Fibroblast of pulmonary artery (primary cell): ENCODE measurements around the gene XIRP1.

Source experiments
- DNase-seq: peaks from one replicate; pipeline ENCODE4 v3.0.0-alpha.2; 2010; ENCODE audit warnings: low read depth
- H3K4me3 ChIP-seq: replicated peaks from 2 replicates; pipeline ENCODE4 v1.5.1; 2011; ENCODE audit warnings: low read depth, mild to moderate bottlenecking, control low read depth, low read length, moderate library complexity
- TF ChIP-seq, protein P1 (sequence below): IDR thresholded peaks from 2 replicates; pipeline ENCODE4 v1.5.1; 2011; ENCODE audit warnings: mild to moderate bottlenecking, control low read depth, low read length, inconsistent platforms; ENCODE audit errors: missing control alignments

Gene XIRP1

GRCh38 chr3:39137991-39138803 is 54.2 kb downstream of the XIRP1 start:
- no peak for DNase-seq
- TF ChIP-seq, protein P1, sequence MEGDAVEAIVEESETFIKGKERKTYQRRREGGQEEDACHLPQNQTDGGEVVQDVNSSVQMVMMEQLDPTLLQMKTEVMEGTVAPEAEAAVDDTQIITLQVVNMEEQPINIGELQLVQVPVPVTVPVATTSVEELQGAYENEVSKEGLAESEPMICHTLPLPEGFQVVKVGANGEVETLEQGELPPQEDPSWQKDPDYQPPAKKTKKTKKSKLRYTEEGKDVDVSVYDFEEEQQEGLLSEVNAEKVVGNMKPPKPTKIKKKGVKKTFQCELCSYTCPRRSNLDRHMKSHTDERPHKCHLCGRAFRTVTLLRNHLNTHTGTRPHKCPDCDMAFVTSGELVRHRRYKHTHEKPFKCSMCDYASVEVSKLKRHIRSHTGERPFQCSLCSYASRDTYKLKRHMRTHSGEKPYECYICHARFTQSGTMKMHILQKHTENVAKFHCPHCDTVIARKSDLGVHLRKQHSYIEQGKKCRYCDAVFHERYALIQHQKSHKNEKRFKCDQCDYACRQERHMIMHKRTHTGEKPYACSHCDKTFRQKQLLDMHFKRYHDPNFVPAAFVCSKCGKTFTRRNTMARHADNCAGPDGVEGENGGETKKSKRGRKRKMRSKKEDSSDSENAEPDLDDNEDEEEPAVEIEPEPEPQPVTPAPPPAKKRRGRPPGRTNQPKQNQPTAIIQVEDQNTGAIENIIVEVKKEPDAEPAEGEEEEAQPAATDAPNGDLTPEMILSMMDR: no peak
- no peak overlapping the region for H3K4me3 ChIP-seq

GRCh38 chr3:39137435-39137936 is 54.9 kb downstream of the XIRP1 start:
- no peak for DNase-seq
- H3K4me3 ChIP-seq: no peak overlapping the region
- TF ChIP-seq, protein P1: no peak

- TF ChIP-seq, protein P1: no peak
- no peak overlapping the region for H3K4me3 ChIP-seq
- DNase-seq: no peak
Observed at GRCh38 chr3:39136533-39137434, 55.6 kb downstream of the XIRP1 start.

DNA sequence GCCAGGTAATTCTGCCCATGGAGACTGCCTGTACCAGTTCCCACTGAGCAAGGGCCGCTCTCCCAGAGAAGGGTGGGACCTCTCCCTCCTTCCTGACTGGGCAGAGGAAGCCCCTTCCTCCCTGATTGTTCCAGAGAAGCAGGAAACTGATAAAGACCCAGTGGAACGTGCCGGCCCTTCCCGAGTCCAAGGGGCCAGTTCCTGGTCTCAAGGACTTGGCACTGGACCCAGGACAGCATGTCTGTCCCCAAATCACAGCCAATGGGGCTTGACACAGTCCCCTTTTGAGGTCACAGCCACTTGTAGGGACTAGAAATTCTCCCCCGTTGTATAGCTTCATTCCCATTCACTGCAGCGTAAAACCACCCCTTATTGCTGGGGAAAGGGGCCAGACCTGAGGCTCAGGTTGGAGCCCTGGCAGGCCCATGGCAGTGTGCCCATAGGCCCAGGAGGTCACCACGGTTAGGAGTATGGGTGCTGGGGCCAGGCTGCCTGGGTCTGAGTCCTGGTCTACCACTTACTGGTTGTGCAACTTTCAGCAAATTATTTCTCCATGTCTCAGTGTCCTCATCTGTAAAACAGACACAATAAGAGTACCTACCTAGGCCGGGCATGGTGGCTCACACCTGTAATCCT is 57.1 kb downstream of the XIRP1 start:
- DNase-seq: no peak
- H3K4me3 ChIP-seq: no peak overlapping the region
- TF ChIP-seq, protein P1: no peak

DNA sequence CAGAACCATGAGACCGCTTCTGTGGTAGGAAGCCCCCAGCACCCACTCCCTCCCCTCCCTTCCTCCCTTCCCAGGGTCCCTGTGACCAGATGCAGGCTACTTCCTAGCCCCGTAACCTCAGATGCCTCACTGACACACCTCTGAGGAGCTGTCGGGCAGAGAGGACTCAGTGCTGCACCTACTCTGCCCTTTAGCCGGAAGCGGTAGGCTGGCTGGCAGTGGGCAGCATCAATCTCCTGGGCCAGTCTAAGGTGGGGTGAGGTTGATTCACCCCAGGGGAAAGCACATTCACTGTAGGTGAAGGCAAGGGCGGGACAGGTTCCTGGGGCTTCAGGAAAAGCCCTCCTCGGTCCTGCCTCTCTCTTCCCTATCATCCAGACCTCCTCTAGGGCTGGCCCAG is 58.1 kb downstream of the XIRP1 start:
- no peak overlapping the region for H3K4me3 ChIP-seq
- DNase-seq: no peak
- TF ChIP-seq, protein P1: no peak

DNA sequence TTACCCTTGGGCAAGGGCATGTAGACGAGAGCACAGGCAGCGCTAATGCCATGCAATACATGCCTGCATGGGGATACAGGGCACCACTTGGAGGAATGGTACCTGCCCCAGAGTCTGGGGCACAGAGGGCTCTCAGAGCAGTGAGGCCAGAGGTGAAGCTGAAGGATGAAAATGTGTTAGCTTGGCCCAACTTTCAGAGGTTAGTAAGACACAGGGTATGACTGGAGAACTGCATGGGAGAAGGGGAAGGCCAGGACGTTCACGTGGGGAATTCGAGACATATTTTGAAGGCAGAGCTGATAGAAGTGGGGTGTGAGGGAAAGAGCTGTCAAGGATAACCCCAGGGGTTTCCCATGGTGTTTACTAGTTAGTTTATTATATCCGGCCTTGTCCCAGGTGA is 58.6 kb downstream of the XIRP1 start:
- DNase-seq: no peak
- TF ChIP-seq, protein P1: no peak

More for the DNA sequence above, 58.6 kb downstream of the XIRP1 start:
- no peak overlapping the region for H3K4me3 ChIP-seq
